CD14-positive monocyte (primary cell): ENCODE measurements around the gene ZNF692. TPM values are rescaled to one million over a fixed set of nuclear protein-coding genes. Genes with fewer than 3 reads are reported as not detected.

Experiments
- DNase-seq, 3 donors: peaks; one replicate each; pipeline ENCODE4 v3.0.0-alpha.2; 2011 to 2022
- H2AFZ ChIP-seq: 2 replicates; pipeline ENCODE4 v1.6.0; 2012; ENCODE audit warnings: mild to moderate bottlenecking, low read depth, low read length, inconsistent platforms; ENCODE audit not compliant: insufficient read depth, poor library complexity, severe bottlenecking
- H3K27ac ChIP-seq, 2 donors: 1 replicate in 1 of 2; 2 replicates in 1 of 2; pipeline ENCODE4 v1.5.1; 2012 to 2013; ENCODE audit warnings: low read length in 2 of 2, control low read depth in 1 of 2, inconsistent platforms in 1 of 2, low read depth in 1 of 2, mild to moderate bottlenecking in 1 of 2
- H3K27me3 ChIP-seq, 2 donors: one replicate each; pipeline versions ENCODE4 v1.6.0 to v1.6.1; 2011 to 2013; ENCODE audit warnings: low read length in 2 of 2; ENCODE audit not compliant: control insufficient read depth in 2 of 2, insufficient read depth in 2 of 2
- H3K36me3 ChIP-seq, 2 donors: replicated peaks in 1 of 2; 1 replicate in 1 of 2; 2 replicates in 1 of 2; pipeline versions ENCODE4 v1.5.1 to v1.6.1; 2012 to 2013; ENCODE audit warnings: low read length in 2 of 2, control low read depth in 1 of 2, inconsistent platforms in 1 of 2, mild to moderate bottlenecking in 1 of 2; ENCODE audit not compliant: insufficient read depth in 2 of 2, control insufficient read depth in 1 of 2
- H3K4me1 ChIP-seq, 2 donors: 1 replicate in 1 of 2; 2 replicates in 1 of 2; pipeline versions ENCODE4 v1.5.1 to v1.6.1; 2012 to 2013; ENCODE audit warnings: low read length in 2 of 2, control low read depth in 1 of 2, inconsistent platforms in 1 of 2, mild to moderate bottlenecking in 1 of 2, moderate library complexity in 1 of 2; ENCODE audit not compliant: insufficient read depth in 2 of 2, control insufficient read depth in 1 of 2
- H3K4me2 ChIP-seq: replicated peaks from 2 replicates; pipeline ENCODE3; 2012; ENCODE audit warnings: low read length, moderate library complexity, mild to moderate bottlenecking; ENCODE audit not compliant: poor library complexity, severe bottlenecking; ENCODE audit errors: extremely low read depth
- H3K4me3 ChIP-seq, 3 experiments: fragments of 200-600 bp in 1 of 3; sonication (generic) in 1 of 3; replicated peaks in 1 of 3; 1 replicate in 2 of 3; 2 replicates in 1 of 3; pipeline ENCODE4 v1.5.1; 2011 to 2013; ENCODE audit warnings: low read length in 3 of 3, mild to moderate bottlenecking in 3 of 3, control low read depth in 2 of 3, low read depth in 2 of 3, inconsistent platforms in 1 of 3, moderate library complexity in 1 of 3
- H3K79me2 ChIP-seq: 2 replicates; pipeline ENCODE4 v1.6.0; 2012; ENCODE audit warnings: mild to moderate bottlenecking, control low read depth, inconsistent platforms, low read length, moderate library complexity; ENCODE audit not compliant: insufficient read depth
- H3K9ac ChIP-seq: 2 replicates; pipeline ENCODE4 v1.6.0; 2017; ENCODE audit warnings: low read length, mild to moderate bottlenecking; ENCODE audit not compliant: insufficient read depth, poor library complexity, severe bottlenecking
- H3K9me3 ChIP-seq, 2 donors: replicated peaks in 1 of 2; 1 replicate in 1 of 2; 2 replicates in 1 of 2; pipeline versions ENCODE4 v1.5.1 to v1.6.1; 2012 to 2013; ENCODE audit warnings: low read length in 2 of 2, control low read depth in 1 of 2; ENCODE audit not compliant: control insufficient read depth in 1 of 2, insufficient read depth in 1 of 2
- H4K20me1 ChIP-seq: 2 replicates; pipeline ENCODE4 v1.6.0; 2012; ENCODE audit warnings: mild to moderate bottlenecking, low read length, control low read depth, moderate library complexity; ENCODE audit not compliant: insufficient read depth
- H3K27ac Mint-ChIP-seq, 7 donors: one replicate each; pipeline ENCODE4 v1.8.0; 2020; ENCODE audit warnings: mild to moderate bottlenecking in 7 of 7, mixed read lengths in 7 of 7, moderate library complexity in 6 of 7, inconsistent platforms in 2 of 7
- H3K27me3 Mint-ChIP-seq, 3 donors: one replicate each; pipeline ENCODE4 v1.8.0; 2021 to 2022; ENCODE audit warnings: low read depth in 3 of 3, mild to moderate bottlenecking in 3 of 3, mixed read lengths in 3 of 3, moderate library complexity in 3 of 3, inconsistent platforms in 1 of 3
- H3K36me3 Mint-ChIP-seq, 2 donors: one replicate each; pipeline ENCODE4 v1.8.0; 2020; ENCODE audit warnings: mixed read lengths in 2 of 2, inconsistent platforms in 1 of 2, mild to moderate bottlenecking in 1 of 2
- H3K4me1 Mint-ChIP-seq: one replicate; pipeline ENCODE4 v1.8.0; 2020; ENCODE audit warnings: mild to moderate bottlenecking, mixed read lengths
- H3K4me3 Mint-ChIP-seq, 2 donors: one replicate each; pipeline ENCODE4 v1.8.0; 2020; ENCODE audit warnings: mild to moderate bottlenecking in 2 of 2, mixed read lengths in 2 of 2, moderate library complexity in 1 of 2
- H3K9me3 Mint-ChIP-seq, 7 donors: one replicate each; pipeline ENCODE4 v1.8.0; 2020 to 2022; ENCODE audit warnings: mixed read lengths in 7 of 7, mild to moderate bottlenecking in 6 of 7, moderate library complexity in 6 of 7, inconsistent platforms in 2 of 7
- CTCF ChIP-seq: fragments of 200-600 bp; IDR thresholded peaks from one replicate; pipeline ENCODE4 v1.8.0; 2022; ENCODE audit warnings: antibody characterized with exemption, mild to moderate bottlenecking
- WGBS: methylation state at CpG from one replicate; pipeline ENCODE4 v1.1.5; 2013; ENCODE audit warnings: missing lambda C conversion rate; ENCODE audit not compliant: insufficient coverage; 5-methylcytosine and 5-hydroxymethylcytosine counted together
- intact Hi-C, 2 donors: fragments of 100-400 bp; cut with micrococcal nuclease; formaldehyde crosslinking; loops; one replicate each; pipeline versions ENCODE4 v1.15.0 to v1.15.1; 2023
- polyA plus RNA-seq, 3 donors: library from polyadenylated mRNA; depleted of rRNA in 1 of 3; unstranded in 2 of 3; stranded (reverse) in 1 of 3; fragments of 300-500 nt in 2 of 3; fragments of >200 nt in 1 of 3; fragmentation: Illumina TruSeq in 2 of 3; gene quantifications; 1 replicate in 2 of 3; 2 replicates in 1 of 3; pipeline ENCODE4 v1.2.3, GENCODE V29; 2012 to 2021

Gene ZNF692
- polyA plus RNA-seq, 3 donors: 2.2 to 59.0 (median 2.4) TPM

GRCh38 chr1:248856176-248856575 lies 2.7 kb downstream of the ZNF692 start:
- Histone ChIP-seq H3K4me3 (no peak overlapping the region), H2AFZ (no peak overlapping the region), H3K27me3 (no peaks in the 10 kb centered on the region), H4K20me1 (peaks cover 14% of the 10 kb centered on the region), H3K9me3 (no peaks in the 10 kb centered on the region), H3K36me3 (peaks cover 5 to 12% of the 10 kb centered on the region in 2 donors), H3K4me2 (no peak overlapping the region), H3K27ac (no peak overlapping the region), H3K79me2 (peaks cover 11% of the 10 kb centered on the region), H3K9ac (no peak overlapping the region), H3K4me1 (peaks cover 37 to 42% of the 10 kb centered on the region in 2 donors)
- Mint-ChIP-seq H3K27me3 (peaks cover 0 to 4% (median 0%) of the 10 kb centered on the region in 3 donors), H3K9me3 (no peaks in the 10 kb centered on the region), H3K27ac (no peak overlapping the region), H3K4me3 (no peak overlapping the region), H3K36me3 (peaks cover 20 to 21% of the 10 kb centered on the region in 2 donors), H3K4me1 (peaks cover 29% of the 10 kb centered on the region)
- no CpG with 5 or more reads among the region's 1 CpG for WGBS
- TF ChIP-seq CTCF: no peak
- intact Hi-C loops: no loop called here
- DNase-seq: no peak

- H3K27ac ChIP-seq: no peak overlapping the region
- no peaks in the 10 kb centered on the region for H3K27me3 ChIP-seq
- H3K27me3 Mint-ChIP-seq: peaks cover 0 to 4% (median 0%) of the 10 kb centered on the region in 3 donors
- no peak overlapping the region for H3K4me2 ChIP-seq
- H3K9me3 ChIP-seq: no peaks in the 10 kb centered on the region
- DNase-seq: no peak
- H4K20me1 ChIP-seq: peaks cover 14% of the 10 kb centered on the region
- H3K9me3 Mint-ChIP-seq: no peaks in the 10 kb centered on the region
- WGBS: 98% methylated on average over 6 of the region's 6 CpGs
- peaks cover 37 to 42% of the 10 kb centered on the region in 2 donors for H3K4me1 ChIP-seq
- TF ChIP-seq CTCF: no peak
- peaks cover 20 to 21% of the 10 kb centered on the region in 2 donors for H3K36me3 Mint-ChIP-seq
- no peak overlapping the region for H2AFZ ChIP-seq
- H3K27ac Mint-ChIP-seq: no peak overlapping the region
- H3K36me3 ChIP-seq: peaks cover 9 to 18% of the 10 kb centered on the region in 2 donors
- H3K9ac ChIP-seq: no peak overlapping the region
- no peak overlapping the region for H3K4me3 Mint-ChIP-seq
- H3K4me3 ChIP-seq: no peak overlapping the region
- intact Hi-C loops: no loop called here
- H3K4me1 Mint-ChIP-seq: peaks cover 29% of the 10 kb centered on the region
- H3K79me2 ChIP-seq: peaks cover 11% of the 10 kb centered on the region
Measured at GRCh38 chr1:248855580-248855979, 3.3 kb downstream of the ZNF692 start.
